Neural cell (in vitro differentiated cells): ENCODE data around the gene ICE2.

ENCODE experiments used
- CTCF ChIP-seq: fragments of 450-650 bp; IDR thresholded peaks from 2 replicates; pipeline ENCODE4 v1.5.1; 2014; ENCODE audit warnings: antibody characterized with exemption, mild to moderate bottlenecking, moderate library complexity; ENCODE audit not compliant: poor library complexity, severe bottlenecking
- EP300 ChIP-seq: fragments of 450-650 bp; conservative IDR thresholded peaks from 2 replicates; pipeline ENCODE4 v1.6.1; 2014; ENCODE audit warnings: antibody characterized with exemption, mild to moderate bottlenecking, moderate library complexity; ENCODE audit not compliant: poor library complexity, severe bottlenecking
- POLR2AphosphoS5 ChIP-seq: IDR thresholded peaks from 2 replicates; pipeline ENCODE4 v1.6.1; 2012
- RAD21 ChIP-seq: fragments of 450-650 bp; conservative IDR thresholded peaks from 2 replicates; pipeline ENCODE4 v1.6.1; 2014; ENCODE audit warnings: antibody characterized with exemption, mild to moderate bottlenecking, moderate library complexity

GRCh38 chr15:60418096-60418495 is 60.8 kb downstream of the ICE2 start:
- TF ChIP-seq CTCF (no peak), RAD21 (no peak), EP300 (no peak), POLR2AphosphoS5 (no peak)
